Measurements from ENCODE around the gene NAV3.

GRCh38 chr12:78185651-78186050 lies 355.0 kb downstream of the NAV3 start:
- TF ChIP-seq CTCF (IDR thresholded peaks at IDR 0.05; ENCODE audit: low read depth, low read length, missing input control) (no peak), YY1 (IDR thresholded peaks at IDR 0.05) (no peak), RXRA (IDR thresholded peaks at IDR 0.05) (no peak), MAX (IDR thresholded peaks at IDR 0.05) (no peak), RAD21 (IDR thresholded peaks at IDR 0.05) (no peak), TAF1 (conservative IDR thresholded peaks at IDR 0.05) (no peak), EGR1 (IDR thresholded peaks at IDR 0.05; ENCODE audit: low read depth in 2 of 2) (no peak)
